T-helper 2 cell treated with Interferon-gamma antibody and Interleukin-4, amounts not matched to agents 5 μg/mL and 100 μg/mL, for 36 hours (primary cell): ENCODE measurements around the gene PGS1.

Experiments
- DNase-seq: peaks from one replicate; pipeline ENCODE4 v3.0.0; 2021; ENCODE audit warnings: low spot score
- H3K27ac Mint-ChIP-seq: one replicate; pipeline ENCODE4 v1.8.0; 2021; ENCODE audit warnings: mild to moderate bottlenecking, mixed read lengths
- H3K27me3 Mint-ChIP-seq: one replicate; pipeline ENCODE4 v1.8.0; 2021; ENCODE audit warnings: low read depth, mixed read lengths
- H3K36me3 Mint-ChIP-seq: one replicate; pipeline ENCODE4 v1.8.0; 2021; ENCODE audit warnings: low read depth, mixed read lengths
- H3K4me1 Mint-ChIP-seq: one replicate; pipeline ENCODE4 v1.8.0; 2021; ENCODE audit warnings: low read depth, mixed read lengths
- H3K4me3 Mint-ChIP-seq: one replicate; pipeline ENCODE4 v1.8.0; 2022; ENCODE audit warnings: mild to moderate bottlenecking, moderate library complexity, mixed read lengths
- H3K9me3 Mint-ChIP-seq: one replicate; pipeline ENCODE4 v1.8.0; 2021; ENCODE audit warnings: mixed read lengths

PGS1 gene

DNA sequence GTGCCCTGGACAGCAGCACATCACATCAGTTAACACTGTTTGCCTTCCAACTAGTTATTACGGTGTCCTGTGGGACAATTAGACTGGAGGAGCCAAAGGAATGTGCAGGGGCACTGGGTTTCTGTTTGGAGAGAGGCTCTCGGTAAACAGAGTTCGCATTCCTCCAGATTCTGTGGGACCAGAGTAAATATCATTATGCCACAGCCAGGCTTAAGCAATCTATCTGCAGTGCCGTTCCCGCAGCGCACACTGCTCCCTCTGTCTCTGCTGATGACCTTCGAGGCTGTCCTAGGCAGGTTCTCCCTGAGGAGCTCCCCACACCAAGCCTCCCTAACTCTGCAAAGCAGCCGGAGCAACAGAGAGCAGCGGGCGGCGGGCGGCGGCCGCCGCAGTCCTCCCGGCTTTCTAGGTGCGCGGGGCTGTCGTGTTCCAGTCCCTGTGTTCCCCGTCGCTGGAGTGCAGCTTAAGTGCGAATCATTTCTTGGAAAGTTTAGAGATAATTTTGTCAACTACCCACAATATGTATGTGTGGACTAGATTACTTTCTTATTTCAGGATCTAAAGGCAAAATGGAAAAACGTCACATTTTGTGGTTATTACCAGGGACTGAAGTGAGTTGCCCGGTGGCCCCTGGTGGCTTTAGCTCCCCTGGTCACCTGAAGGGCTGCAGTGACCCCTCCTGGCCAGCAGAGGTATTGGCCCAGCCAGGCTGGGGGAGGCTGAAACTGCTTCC, 43.3 kb downstream of the PGS1 start:
- Mint-ChIP-seq H3K4me1 (peaks cover 9% of the 10 kb centered on the region), H3K27ac (peak overlapping the region; percentile 57), H3K4me3 (no peak overlapping the region), H3K9me3 (no peaks in the 10 kb centered on the region), H3K27me3 (no peaks in the 10 kb centered on the region), H3K36me3 (peaks cover 46% of the 10 kb centered on the region)
- peak; percentile 70 for DNase-seq

DNA sequence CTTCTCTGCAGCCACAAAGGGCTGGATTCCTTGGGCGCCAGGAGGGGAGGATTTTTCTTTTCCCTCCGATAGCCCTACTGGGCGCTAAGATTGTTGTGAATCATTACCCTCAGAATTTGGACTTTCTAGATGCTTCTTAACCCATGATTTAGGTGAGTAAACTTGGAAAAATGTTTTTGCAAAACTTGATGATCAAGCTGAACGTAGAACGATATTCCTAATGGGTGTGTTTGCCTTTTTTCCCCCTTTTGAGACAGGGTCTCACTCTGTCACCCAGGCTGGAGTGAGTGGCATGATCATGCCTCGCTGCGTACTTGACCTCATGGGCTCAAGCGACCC, 43.8 kb downstream of the PGS1 start:
- no peak for DNase-seq
- no peaks in the 10 kb centered on the region for H3K27me3 Mint-ChIP-seq
- H3K4me3 Mint-ChIP-seq = no peak overlapping the region
- peaks cover 42% of the 10 kb centered on the region for H3K36me3 Mint-ChIP-seq
- H3K9me3 Mint-ChIP-seq = no peaks in the 10 kb centered on the region
- peaks cover 5% of the 10 kb centered on the region for H3K4me1 Mint-ChIP-seq
- H3K27ac Mint-ChIP-seq = no peak overlapping the region

DNA sequence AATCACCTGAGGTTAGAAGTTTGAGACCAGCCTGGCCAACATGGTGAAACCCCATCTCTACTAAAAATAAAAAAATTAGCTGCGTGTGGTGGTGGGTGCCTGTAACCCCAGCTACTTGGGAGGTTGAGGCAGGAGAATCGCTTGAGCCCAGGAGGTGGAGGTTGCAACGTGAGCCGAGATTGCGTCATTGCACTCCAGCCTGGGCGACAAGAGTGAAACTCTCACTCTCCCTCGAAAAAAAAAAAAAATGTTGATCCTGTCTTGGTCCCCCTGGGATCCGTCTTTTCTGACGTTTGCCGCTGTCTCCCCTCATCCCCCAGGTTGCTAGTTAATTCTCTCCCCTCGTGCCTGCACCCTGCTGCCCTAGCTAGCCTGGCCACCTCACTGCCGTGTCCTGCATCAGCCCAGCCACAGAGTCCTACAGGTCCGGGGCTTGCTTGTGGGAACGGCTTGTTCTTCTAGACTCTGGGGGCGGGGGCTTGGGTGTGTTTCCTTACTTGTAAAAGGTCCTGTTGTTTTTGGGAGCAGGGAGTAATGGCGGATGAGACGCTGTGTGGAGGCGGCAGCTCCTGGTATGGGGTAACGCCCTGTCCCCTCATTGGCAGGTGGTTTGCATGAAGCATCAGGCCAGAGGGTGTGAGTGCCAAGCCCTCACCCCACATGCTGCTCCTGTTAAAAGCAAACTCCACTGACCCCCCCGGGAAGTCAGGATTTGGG, 44.6 kb downstream of the PGS1 start:
- no peaks in the 10 kb centered on the region for H3K27me3 Mint-ChIP-seq
- H3K4me3 Mint-ChIP-seq = no peak overlapping the region
- H3K27ac Mint-ChIP-seq = no peak overlapping the region
- peaks cover 37% of the 10 kb centered on the region for H3K36me3 Mint-ChIP-seq
- DNase-seq = no peak
- peaks cover 5% of the 10 kb centered on the region for H3K4me1 Mint-ChIP-seq
- H3K9me3 Mint-ChIP-seq = no peaks in the 10 kb centered on the region

DNA sequence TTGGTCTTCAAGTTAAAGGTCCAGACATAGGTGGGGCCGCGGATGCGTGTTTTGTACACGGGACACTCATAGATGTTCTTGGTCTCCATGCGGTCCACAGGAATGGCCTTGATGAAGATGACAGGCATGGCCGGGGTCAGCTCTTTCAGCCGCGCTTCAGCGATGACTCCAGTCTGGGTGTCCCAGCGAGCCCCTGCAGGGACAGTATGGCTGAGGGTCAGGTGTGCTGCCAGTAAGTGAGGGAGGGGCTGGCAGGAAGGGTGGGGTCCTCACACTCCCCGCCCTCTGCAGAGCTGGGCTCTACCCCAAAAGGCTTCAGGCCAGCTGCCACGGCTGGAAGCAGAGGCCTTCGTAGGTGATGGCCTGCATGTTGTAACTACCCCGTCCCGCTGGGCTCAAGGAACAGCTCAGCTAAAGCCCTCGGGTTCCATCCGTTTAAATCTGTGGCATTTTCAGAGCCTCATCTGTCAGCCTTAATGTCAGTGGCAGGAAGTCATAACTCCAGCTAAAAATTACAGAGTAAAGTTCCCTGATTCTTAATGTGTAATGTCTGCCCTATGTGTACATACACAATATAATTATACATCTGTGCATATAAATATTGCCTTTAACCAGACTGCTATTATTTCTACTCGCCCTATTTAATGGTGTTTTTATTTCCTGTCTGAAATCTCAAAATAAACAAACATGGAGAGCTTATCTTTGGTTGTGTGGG, 45.7 kb downstream of the PGS1 start:
- no peaks in the 10 kb centered on the region for H3K9me3 Mint-ChIP-seq
- H3K27ac Mint-ChIP-seq = no peak overlapping the region
- H3K4me3 Mint-ChIP-seq = no peak overlapping the region
- no peaks in the 10 kb centered on the region for H3K27me3 Mint-ChIP-seq
- peaks cover 36% of the 10 kb centered on the region for H3K36me3 Mint-ChIP-seq
- peaks cover 5% of the 10 kb centered on the region for H3K4me1 Mint-ChIP-seq
- DNase-seq = no peak

DNA sequence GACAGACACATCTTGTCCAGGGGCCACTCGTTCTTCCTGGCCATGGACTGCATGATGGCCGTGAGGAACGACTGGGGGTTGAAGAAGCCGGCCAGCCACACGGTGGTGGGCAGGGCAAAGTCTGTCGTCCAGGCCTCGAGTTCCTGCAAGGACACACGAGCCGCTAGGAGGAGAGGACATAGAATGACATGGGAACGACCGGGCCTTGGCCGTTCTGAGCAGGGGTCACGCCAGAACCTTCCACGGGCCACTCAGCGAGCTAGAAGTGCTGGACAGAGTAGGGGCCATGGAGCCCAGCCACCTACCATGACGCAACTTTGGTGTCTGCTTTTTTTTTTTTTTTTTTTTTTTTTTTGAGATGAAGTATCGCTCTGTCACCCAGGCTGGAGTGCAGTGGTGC, 47.0 kb downstream of the PGS1 start:
- Mint-ChIP-seq H3K4me3 (no peak overlapping the region), H3K36me3 (peaks cover 35% of the 10 kb centered on the region), H3K27me3 (no peaks in the 10 kb centered on the region), H3K9me3 (no peaks in the 10 kb centered on the region), H3K4me1 (peaks cover 5% of the 10 kb centered on the region), H3K27ac (no peak overlapping the region)
- no peak for DNase-seq

DNA sequence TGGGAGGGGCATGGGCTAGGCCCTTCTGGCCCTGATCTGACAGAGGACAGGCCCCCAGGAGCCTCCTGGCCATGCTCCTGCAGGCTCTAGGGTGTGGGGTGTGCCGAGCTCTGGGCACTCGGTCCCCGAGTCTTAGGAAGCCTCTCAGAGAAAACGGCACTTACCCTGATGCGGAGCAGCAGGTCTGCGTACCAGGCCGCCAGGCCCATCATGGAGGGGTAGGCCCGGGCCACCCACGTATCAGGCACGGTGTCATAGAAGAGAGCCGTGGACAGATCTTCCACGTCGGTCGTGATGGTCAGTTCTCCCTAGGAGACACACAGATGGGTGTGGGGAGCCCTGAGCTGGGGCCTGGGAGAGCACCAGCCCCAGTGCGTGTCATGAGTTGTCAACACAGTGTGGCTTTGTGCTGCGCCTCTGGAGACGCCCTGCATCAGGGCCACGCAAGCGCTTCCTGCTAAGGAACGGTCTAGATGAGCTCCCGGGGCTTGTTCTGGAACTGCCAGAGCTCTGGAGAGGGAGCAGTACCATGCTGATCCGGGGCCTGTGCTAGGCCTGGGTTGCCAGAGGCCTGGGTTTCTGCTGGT, 47.9 kb downstream of the PGS1 start:
- H3K27me3 Mint-ChIP-seq = no peaks in the 10 kb centered on the region
- peaks cover 30% of the 10 kb centered on the region for H3K36me3 Mint-ChIP-seq
- no peak for DNase-seq
- no peak overlapping the region for H3K27ac Mint-ChIP-seq
- no peak overlapping the region for H3K4me3 Mint-ChIP-seq
- H3K4me1 Mint-ChIP-seq = peaks cover 5% of the 10 kb centered on the region
- H3K9me3 Mint-ChIP-seq = no peaks in the 10 kb centered on the region

DNA sequence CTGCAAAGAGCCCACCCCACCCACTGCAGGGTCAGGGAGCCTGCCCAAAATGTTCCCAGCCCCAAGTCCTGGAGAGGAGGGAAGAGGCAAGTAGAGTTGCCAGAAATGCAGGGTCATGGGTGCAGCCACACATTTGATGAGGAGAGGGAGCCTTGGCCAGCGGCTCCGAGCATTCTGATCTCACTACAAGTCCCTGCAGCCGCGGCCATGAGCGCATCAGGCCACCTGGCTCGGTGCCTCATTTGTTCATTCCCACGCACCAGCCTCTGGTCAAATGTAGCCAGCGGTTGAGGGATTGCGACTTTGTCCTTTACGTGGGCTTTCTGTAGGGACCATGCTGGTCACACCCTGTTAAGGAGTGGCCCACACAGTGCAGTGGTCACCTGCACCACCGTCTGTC, 48.7 kb downstream of the PGS1 start:
- H3K36me3 Mint-ChIP-seq = peaks cover 23% of the 10 kb centered on the region
- H3K9me3 Mint-ChIP-seq = no peaks in the 10 kb centered on the region
- no peaks in the 10 kb centered on the region for H3K27me3 Mint-ChIP-seq
- no peak for DNase-seq
- H3K27ac Mint-ChIP-seq = no peak overlapping the region
- H3K4me3 Mint-ChIP-seq = no peak overlapping the region
- H3K4me1 Mint-ChIP-seq = peaks cover under 1% of the 10 kb centered on the region

DNA sequence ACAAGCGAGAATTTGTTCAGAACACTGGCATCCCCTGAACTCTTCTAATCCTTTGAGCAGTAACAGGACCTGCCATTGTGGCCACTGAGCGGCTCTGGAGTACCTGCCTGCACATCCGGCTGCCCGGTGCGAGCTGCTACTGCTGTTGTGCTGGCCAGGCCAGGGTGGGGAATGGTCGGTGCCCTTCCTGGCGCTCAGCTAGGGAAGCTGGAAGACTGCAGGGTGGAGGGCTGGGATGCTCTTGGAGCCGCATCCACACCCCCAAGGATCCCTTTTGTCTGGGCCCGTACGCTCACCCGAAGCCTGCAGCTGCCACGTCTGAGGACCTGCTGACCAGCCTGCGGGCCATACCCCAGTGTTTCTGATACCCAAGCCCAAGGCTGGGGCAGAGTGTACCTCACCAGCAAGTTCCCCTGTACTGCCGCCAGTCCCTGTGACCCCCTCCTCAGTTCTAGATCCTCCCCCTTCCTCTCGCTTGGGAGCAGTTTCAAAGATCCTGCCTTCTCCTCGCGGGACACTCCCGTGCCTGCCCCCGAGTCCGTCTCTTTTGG, 49.7 kb downstream of the PGS1 start:
- Mint-ChIP-seq H3K36me3 (peaks cover 20% of the 10 kb centered on the region), H3K9me3 (no peaks in the 10 kb centered on the region), H3K27ac (no peak overlapping the region), H3K27me3 (no peaks in the 10 kb centered on the region), H3K4me3 (no peak overlapping the region), H3K4me1 (no peaks in the 10 kb centered on the region)
- DNase-seq = no peak

DNA sequence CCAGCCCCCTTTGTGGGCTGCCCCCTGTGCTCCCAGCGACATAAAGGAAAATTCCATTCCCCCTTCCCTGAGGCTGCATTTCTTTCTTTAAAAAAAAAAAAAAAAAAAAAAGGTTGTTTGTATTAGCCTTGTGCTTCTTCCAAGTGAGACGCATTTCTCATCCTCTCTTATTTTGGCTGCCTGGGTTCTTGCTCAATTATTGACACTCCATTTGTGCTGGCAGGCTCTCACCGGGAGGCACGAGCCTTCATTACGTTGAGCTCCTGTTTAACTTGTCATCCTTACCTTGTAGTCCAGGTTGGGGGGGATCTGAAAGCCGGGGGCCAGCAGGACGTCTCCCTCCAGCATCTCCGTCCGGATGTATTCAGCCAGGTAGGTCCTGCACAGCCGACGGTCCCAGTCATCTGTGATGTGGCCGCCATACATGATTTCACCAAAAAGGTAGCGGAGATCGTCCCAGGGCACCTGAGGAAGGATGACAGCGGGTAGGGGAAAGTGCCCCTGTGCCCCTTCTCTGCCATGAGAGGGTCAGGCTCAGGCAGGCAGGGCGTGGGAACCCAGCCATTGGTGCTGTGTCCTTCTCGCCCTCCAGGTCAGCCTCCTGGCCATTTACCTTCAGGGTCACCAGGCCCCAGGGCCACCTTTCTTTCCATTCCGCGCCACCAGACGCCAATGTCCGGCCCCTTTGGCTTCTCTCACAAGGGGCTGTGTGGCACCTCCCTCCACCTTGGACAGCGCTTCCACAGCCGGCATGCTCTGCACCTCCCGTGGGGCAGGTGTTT, 50.6 kb downstream of the PGS1 start:
- H3K27ac Mint-ChIP-seq = no peak overlapping the region
- no peaks in the 10 kb centered on the region for H3K4me1 Mint-ChIP-seq
- no peak overlapping the region for H3K4me3 Mint-ChIP-seq
- H3K9me3 Mint-ChIP-seq = no peaks in the 10 kb centered on the region
- H3K27me3 Mint-ChIP-seq = no peaks in the 10 kb centered on the region
- no peak for DNase-seq
- peaks cover 18% of the 10 kb centered on the region for H3K36me3 Mint-ChIP-seq

DNA sequence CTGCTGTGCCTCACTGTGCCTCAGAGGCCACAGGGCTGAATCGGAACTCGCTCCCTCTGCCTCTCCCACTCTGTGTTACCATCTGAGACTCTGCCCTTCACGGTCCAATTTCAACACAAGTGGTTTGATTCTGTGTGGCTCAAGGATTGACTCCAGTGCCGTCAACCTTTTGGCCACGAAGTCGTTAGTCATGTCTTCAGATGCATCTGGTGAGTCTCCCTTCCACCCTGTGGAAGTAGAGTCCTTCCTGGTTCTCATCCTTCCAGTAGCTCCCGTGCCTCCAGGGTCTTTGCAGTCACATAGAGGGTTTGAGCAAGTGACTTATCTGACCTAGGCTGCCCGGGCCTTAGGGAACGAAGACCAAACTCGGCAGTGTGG, 51.2 kb downstream of the PGS1 start:
- H3K9me3 Mint-ChIP-seq = no peaks in the 10 kb centered on the region
- no peaks in the 10 kb centered on the region for H3K4me1 Mint-ChIP-seq
- no peak overlapping the region for H3K27ac Mint-ChIP-seq
- H3K4me3 Mint-ChIP-seq = no peak overlapping the region
- no peaks in the 10 kb centered on the region for H3K27me3 Mint-ChIP-seq
- H3K36me3 Mint-ChIP-seq = peaks cover 14% of the 10 kb centered on the region
- no peak for DNase-seq

DNA sequence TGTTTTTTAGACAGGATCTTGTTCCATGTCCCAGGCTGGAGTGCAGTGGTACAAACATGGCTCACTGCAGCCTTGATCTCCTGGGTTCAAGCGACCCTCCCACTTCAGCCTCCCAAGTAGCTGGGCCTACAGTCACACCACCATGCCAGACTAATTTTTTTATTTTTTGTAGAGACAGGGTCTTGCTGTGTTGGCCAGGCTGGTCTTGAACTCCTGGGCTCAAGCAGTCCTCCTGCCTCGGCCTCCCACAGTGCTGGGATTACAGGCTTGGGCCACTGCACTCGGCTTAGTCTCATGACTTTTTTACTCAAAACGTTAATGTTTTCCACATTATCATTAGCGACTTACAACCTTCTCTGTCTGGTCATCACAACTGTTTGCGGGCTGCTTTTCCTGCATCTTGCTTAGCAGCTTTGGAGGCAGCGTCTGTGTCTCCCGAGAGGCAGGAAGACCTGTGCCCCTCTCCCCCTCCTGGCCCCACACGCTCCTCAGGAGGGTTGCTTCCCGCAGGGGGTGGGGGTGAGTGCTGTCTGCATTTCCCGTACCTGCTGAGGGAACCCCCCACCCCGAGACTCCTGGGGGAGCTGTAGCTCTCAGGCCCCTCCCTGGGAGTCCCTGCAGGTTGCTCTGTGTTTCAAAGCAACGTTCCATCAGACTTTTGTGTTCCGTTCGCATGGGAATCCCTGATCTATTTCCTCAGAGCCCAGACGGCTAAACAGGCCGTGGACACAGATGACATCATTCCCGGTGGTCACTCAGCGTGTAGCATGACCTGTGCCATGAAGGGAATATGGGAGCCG, 52.6 kb downstream of the PGS1 start:
- no peaks in the 10 kb centered on the region for H3K4me1 Mint-ChIP-seq
- H3K4me3 Mint-ChIP-seq = no peak overlapping the region
- H3K27ac Mint-ChIP-seq = no peak overlapping the region

DNA sequence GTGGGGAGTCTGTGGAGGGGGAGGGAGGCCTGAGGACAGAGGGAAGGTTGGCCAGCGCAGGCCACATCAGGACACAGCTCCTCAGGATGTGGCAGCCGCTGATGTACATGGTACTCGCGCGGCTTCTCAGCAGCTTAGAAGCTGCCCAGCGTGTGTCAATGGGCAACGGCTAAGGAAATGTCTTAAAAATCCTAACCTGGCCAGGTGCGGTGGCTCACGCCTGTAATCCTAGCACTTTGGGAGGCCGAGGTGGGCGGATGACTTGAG, 53.2 kb downstream of the PGS1 start:
- no peak overlapping the region for H3K27ac Mint-ChIP-seq
- H3K4me3 Mint-ChIP-seq = no peak overlapping the region
- H3K9me3 Mint-ChIP-seq = no peaks in the 10 kb centered on the region
- H3K36me3 Mint-ChIP-seq = peaks cover 8% of the 10 kb centered on the region
- no peak for DNase-seq
- no peaks in the 10 kb centered on the region for H3K4me1 Mint-ChIP-seq
- no peaks in the 10 kb centered on the region for H3K27me3 Mint-ChIP-seq

More for the DNA sequence above, 52.6 kb downstream of the PGS1 start:
- Mint-ChIP-seq H3K9me3 (no peaks in the 10 kb centered on the region), H3K36me3 (peaks cover 8% of the 10 kb centered on the region), H3K27me3 (no peaks in the 10 kb centered on the region)
- no peak for DNase-seq
